ENCODE data around the gene YBEY. TPM values are rescaled to one million over a fixed set of nuclear protein-coding genes. Genes with fewer than 3 reads are reported as not detected.

The YBEY gene
- total and polyA plus RNA-seq, 2 of the 13 experiments (the other 11 are each of a cell fraction or from before 2014, with no cell fraction given), result 6.5 to 8.9 TPM

GRCh38 chr21:46297338-46298271, 11.5 kb downstream of the YBEY start:
- no peak overlapping the region for H3K9ac ChIP-seq (ENCODE audit: insufficient read depth, low read depth, low read length)
- no peak overlapping the region for H3K4me3 ChIP-seq (replicated peaks in 1 of 3; ENCODE audit: insufficient read depth in 1 of 3, low read depth in 2 of 3, low read length in 3 of 3)
- FAIRE-seq (no peak), DNase-seq (ENCODE audit: low spot score) (no peak), ATAC-seq (no peak)
- TF ChIP-seq ZNF850 (CRISPR knock-in tag; conservative IDR thresholded peaks at IDR 0.05) (no peak), ZNF563 (CRISPR knock-in tag; IDR thresholded peaks at IDR 0.05) (no peak), THAP7 (CRISPR knock-in tag; IDR thresholded peaks at IDR 0.05) (no peak), TAF15 (IDR thresholded peaks at IDR 0.05; ENCODE audit: low read depth, low read length, poor library complexity, severe bottlenecking) (no peak), AGO2 (optimal IDR thresholded peaks at IDR 0.05; ENCODE audit: low read depth, low read length) (peak; percentile 61), ZSCAN5A (CRISPR knock-in tag; IDR thresholded peaks at IDR 0.05; ENCODE audit: borderline replicate concordance) (no peak), MYNN (CRISPR knock-in tag; IDR thresholded peaks at IDR 0.05; ENCODE audit: low read depth) (no peak)
- H3K4me1 ChIP-seq (ENCODE audit: insufficient read depth, low read length), result peaks cover 22% of the 10 kb centered on the region; the same call in 1 of the 2 replicates
- no peaks in the 10 kb centered on the region for H3K79me2 ChIP-seq (ENCODE audit: insufficient read depth, low read length)
- no TSS peak for BruUV-seq (replicated peaks)
- H4K20me1 ChIP-seq (ENCODE audit: insufficient read depth, low read length), result no peaks in the 10 kb centered on the region
- in situ Hi-C loops (cut with HindIII; ENCODE audit: extremely low pct_ligation_motif_present, low pct_unique_long_range_greater_than_20kb), result no loop called here
- no peak overlapping the region for H3K27ac ChIP-seq (ENCODE audit: extremely low read length, insufficient read depth, low read length)
- WGBS (ENCODE audit: low lambda C conversion rate), result 96% methylated on average over 79 of the region's 84 CpGs
- CTCF ChIA-PET (ENCODE audit: low intra/inter-chr PET ratio, low total read pairs), result no interaction called here
- intact Hi-C loops (cut with micrococcal nuclease; ENCODE audit: unreplicated experiment), result no loop called here
- H2AFZ ChIP-seq (ENCODE audit: low read length), result no peak overlapping the region
- no peak overlapping the region for H3K4me2 ChIP-seq (ENCODE audit: low read depth, low read length)
- POLR2A ChIA-PET, result no interaction called here
- H3K27me3 ChIP-seq (ENCODE audit: control insufficient read depth in 1 of 2, insufficient read depth in 2 of 2, low read length in 2 of 2), result no peaks in the 10 kb centered on the region
- H3K36me3 ChIP-seq (replicated peaks in 1 of 2; ENCODE audit: control insufficient read depth in 1 of 2, insufficient read depth in 2 of 2, low read length in 2 of 2), result peaks cover 0 to 12% of the 10 kb centered on the region in 2 experiments; a peak in 1 of 5 replicates
- H3K9me3 ChIP-seq (ENCODE audit: low read length), result no peaks in the 10 kb centered on the region
